Transverse colon (tissue), 4 donors: ENCODE results near the gene ZNF362. TPM values are rescaled to one million over a fixed set of nuclear protein-coding genes. Genes with fewer than 3 reads are reported as not detected.

Source experiments
- DNase-seq: peaks from one replicate; pipeline ENCODE4 v3.0.0-alpha.2; 2019
- H3K27ac ChIP-seq, 4 donors: fragments of 200-600 bp; sonication (generic); 2 replicates each; pipeline ENCODE4 v1.5.1; 2016 to 2018; ENCODE audit warnings: inconsistent platforms in 4 of 4
- H3K27me3 ChIP-seq: fragments of 200-600 bp; sonication (generic); 2 replicates; pipeline ENCODE4 v1.5.1; 2017; ENCODE audit warnings: inconsistent platforms
- H3K36me3 ChIP-seq, 4 donors: fragments of 200-600 bp; sonication (generic); 2 replicates each; pipeline ENCODE4 v1.5.1; 2017 to 2019; ENCODE audit warnings: inconsistent platforms in 4 of 4
- H3K4me1 ChIP-seq, 4 donors: fragments of 200-600 bp; sonication (generic); 2 replicates each; pipeline ENCODE4 v1.5.1; 2017 to 2020; ENCODE audit warnings: inconsistent platforms in 4 of 4
- H3K4me3 ChIP-seq, 4 donors: fragments of 200-600 bp; sonication (generic); 1 replicate in 1 of 4; 2 replicates in 3 of 4; pipeline versions ENCODE4 v1.5.1 to v1.6.1; 2017 to 2019; ENCODE audit warnings: inconsistent platforms in 4 of 4
- H3K9me3 ChIP-seq, 2 donors: fragments of 200-600 bp; sonication (generic); 2 replicates each; pipeline ENCODE4 v1.5.1; 2017 to 2019; ENCODE audit warnings: inconsistent platforms in 2 of 2
- CTCF ChIP-seq, 5 experiments: fragments of 200-600 bp in 3 of 5; fragments of 450-650 bp in 2 of 5; sonication (generic) in 3 of 5; IDR thresholded peaks; 1 replicate in 2 of 5; 2 replicates in 3 of 5; pipeline ENCODE4 v1.5.1; 2016 to 2017; ENCODE audit warnings: antibody characterized with exemption in 5 of 5, inconsistent platforms in 3 of 5, mild to moderate bottlenecking in 2 of 5, moderate library complexity in 1 of 5
- EP300 ChIP-seq: sonication (generic); formaldehyde crosslinking; IDR thresholded peaks from one replicate; pipeline ENCODE4 v1.6.1; 2017; ENCODE audit warnings: antibody characterized with exemption, low read depth
- POLR2A ChIP-seq: fragments of 450-650 bp; IDR thresholded peaks from one replicate; pipeline ENCODE4 v1.6.1; 2016; ENCODE audit warnings: antibody characterized with exemption, mild to moderate bottlenecking, moderate library complexity
- POLR2AphosphoS5 ChIP-seq, 3 donors: sonication (generic); formaldehyde crosslinking; IDR thresholded peaks; one replicate each; pipeline ENCODE4 v1.6.1; 2016; ENCODE audit warnings: antibody characterized with exemption in 3 of 3
- WGBS, 2 donors: methylation state at CpG; one replicate each; pipeline ENCODE4 v1.1.5; 2018; ENCODE audit warnings: low coverage in 1 of 2; 5-methylcytosine and 5-hydroxymethylcytosine counted together
- in situ Hi-C, 4 donors: fragments of 200-750 bp; cut with MboI; loops; one replicate each; pipeline versions ENCODE4 v1.15.0 to v1.15.1; 2017; ENCODE audit warnings: low sequenced_read_pairs in 3 of 4, low pct_ligation_motif_present in 1 of 4, low pct_unique_long_range_greater_than_20kb in 1 of 4
- intact Hi-C: fragments of 100-400 bp; cut with DNase I; formaldehyde crosslinking; loops from one replicate; pipeline ENCODE4 v1.15.1; 2023; ENCODE audit warnings: low total_unique reads
- total RNA-seq, 4 donors: library from RNA; depleted of rRNA; stranded (reverse); fragments of >200 nt; gene quantifications; one replicate each; pipeline ENCODE4 v1.1.0, GENCODE V29; 2016

The ZNF362 gene
- total RNA-seq, 4 donors from 2014 or later, result 7.9 to 121 (median 12.1) TPM

- in situ Hi-C loops, result loop anchor here in 1 of 4 donors (25.0 kb wide), 1 partner anchor 187 kb away; the partner anchor contains the start of gene ZSCAN20
- no peaks in the 10 kb centered on the region for H3K27me3 ChIP-seq
- H3K4me3 ChIP-seq, result no peak overlapping the region
- H3K36me3 ChIP-seq, result peaks cover 0 to 7% (median 0%) of the 10 kb centered on the region in 4 donors
- 89 to 100% methylated on average over 2 to 6 of the region's 6 CpGs for WGBS, 2 donors
- no peaks in the 10 kb centered on the region for H3K9me3 ChIP-seq
- no peak for DNase-seq
- intact Hi-C loops, result no loop called here
- no peak overlapping the region for H3K27ac ChIP-seq
- TF ChIP-seq POLR2AphosphoS5 (IDR thresholded peaks at IDR 0.05) (no peak), POLR2A (no peak), CTCF (IDR thresholded peaks at IDR 0.05) (no peak), EP300 (no peak)
- H3K4me1 ChIP-seq, result no peaks in the 10 kb centered on the region
Observed at GRCh38 chr1:33275195-33275594, 18.9 kb downstream of the ZNF362 start.

- Histone ChIP-seq H3K4me1 (no peaks in the 10 kb centered on the region), H3K27ac (no peak overlapping the region), H3K27me3 (no peaks in the 10 kb centered on the region), H3K4me3 (no peak overlapping the region), H3K9me3 (no peaks in the 10 kb centered on the region), H3K36me3 (peaks cover 0 to 7% (median 0%) of the 10 kb centered on the region in 4 donors)
- intact Hi-C loops, result no loop called here
- DNase-seq, result no peak
- in situ Hi-C loops, result loop anchor here in 1 of 4 donors (25.0 kb wide), 1 partner anchor 186 kb away; the partner anchor contains the start of gene ZSCAN20
- TF ChIP-seq POLR2AphosphoS5 (IDR thresholded peaks at IDR 0.05) (no peak), POLR2A (no peak), EP300 (no peak), CTCF (IDR thresholded peaks at IDR 0.05) (no peak)
- WGBS, 2 donors, result 95% methylated on average over 45 of the region's 45 CpGs; no CpG with 5 or more reads in 1 of the 2 donors
Observed at GRCh38 chr1:33275706-33276572, 19.6 kb downstream of the ZNF362 start.

- TF ChIP-seq POLR2AphosphoS5 (IDR thresholded peaks at IDR 0.05), result no peak
- TF ChIP-seq CTCF (IDR thresholded peaks at IDR 0.05), result no peak
- TF ChIP-seq POLR2A, result no peak
- no peak for TF ChIP-seq EP300
- H3K4me1 ChIP-seq, result no peaks in the 10 kb centered on the region
- in situ Hi-C loops, result loop anchor here in 1 of 4 donors (25.0 kb wide), 1 partner anchor 186 kb away; the partner anchor contains the start of gene ZSCAN20
- no peaks in the 10 kb centered on the region for H3K27me3 ChIP-seq
- H3K9me3 ChIP-seq, result no peaks in the 10 kb centered on the region
- H3K4me3 ChIP-seq, result no peak overlapping the region
- WGBS, 2 donors, result 91 to 93% methylated on average over 2 to 30 of the region's 30 CpGs
- H3K36me3 ChIP-seq, result peaks cover 0 to 8% (median 2%) of the 10 kb centered on the region in 4 donors
- intact Hi-C loops, result no loop called here
- no peak for DNase-seq
- no peak overlapping the region for H3K27ac ChIP-seq
Observed at GRCh38 chr1:33276573-33277298, 20.4 kb downstream of the ZNF362 start.
